Measurements from ENCODE around the gene IQGAP2.

IQGAP2 gene

DNA sequence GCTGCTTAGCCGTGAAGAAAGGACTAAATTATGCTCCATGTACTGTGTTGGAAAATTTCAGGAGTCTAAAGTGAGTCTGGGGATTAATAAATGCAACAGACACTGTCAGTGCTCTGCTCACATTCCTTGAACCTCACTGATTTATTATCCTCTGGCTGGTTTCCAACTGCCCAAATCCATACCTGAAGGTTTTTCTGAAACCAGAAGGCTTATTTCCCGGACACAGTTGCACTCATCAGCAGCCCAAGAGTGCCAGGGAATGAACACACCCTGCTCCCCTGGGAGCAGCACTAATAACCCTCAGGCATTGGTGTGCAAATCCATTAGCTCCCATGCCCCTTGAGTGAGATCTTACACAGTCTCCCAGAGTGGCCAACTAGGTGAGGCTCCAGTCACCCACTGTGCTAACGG, 351.6 kb downstream of the IQGAP2 start:
- H3K27me3 ChIP-seq (ENCODE audit: control insufficient read depth, low read length): no peaks in the 10 kb centered on the region; the same call in 1 of the 2 replicates
- no peak overlapping the region for H3K27ac ChIP-seq (ENCODE audit: low read depth, low read length)

DNA sequence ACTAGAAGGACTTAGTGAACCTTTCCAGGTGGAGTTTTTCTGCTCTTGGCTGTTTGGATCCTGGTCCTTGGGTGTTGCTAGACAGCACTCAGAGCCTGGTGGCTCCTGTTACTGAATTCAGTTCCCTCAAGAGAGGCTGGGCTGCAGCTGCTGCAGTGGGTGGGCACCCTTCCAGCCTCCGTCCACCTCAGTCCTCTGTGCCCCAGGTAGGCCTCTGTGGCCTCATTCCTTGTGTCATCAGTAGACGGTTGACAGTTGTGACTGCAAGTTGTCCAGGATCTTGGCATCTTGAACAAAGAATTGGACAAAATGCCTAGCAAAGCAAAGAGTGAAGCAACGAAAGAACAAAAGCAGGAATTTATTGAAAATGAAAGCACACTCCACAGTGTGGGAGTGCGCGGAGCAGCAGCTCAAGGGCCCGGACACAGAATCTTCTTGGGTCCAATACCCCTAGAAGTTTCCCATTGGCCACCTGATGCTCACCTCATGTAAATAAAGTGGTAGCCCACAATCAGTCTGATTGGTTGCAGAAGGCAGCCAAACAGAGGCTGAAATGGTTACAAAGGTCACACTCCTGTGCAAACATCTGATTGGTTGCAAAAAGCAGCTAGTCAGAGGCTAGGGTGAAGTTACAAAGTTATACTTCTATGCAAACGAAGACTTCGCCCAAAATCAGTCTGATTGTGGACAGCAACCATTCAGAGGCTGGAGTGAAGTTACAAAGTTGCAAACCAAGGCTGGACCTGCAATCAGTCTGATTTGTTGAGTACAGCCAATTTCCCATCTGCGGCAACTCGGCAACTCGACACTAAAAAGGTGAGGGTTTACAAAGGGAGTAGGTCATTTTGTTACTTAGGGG, 352.9 kb downstream of the IQGAP2 start:
- no peak for TF ChIP-seq EZH2phosphoT487 (IDR thresholded peaks at IDR 0.05; ENCODE audit: borderline replicate concordance, low read length)
- TF ChIP-seq, protein P1, sequence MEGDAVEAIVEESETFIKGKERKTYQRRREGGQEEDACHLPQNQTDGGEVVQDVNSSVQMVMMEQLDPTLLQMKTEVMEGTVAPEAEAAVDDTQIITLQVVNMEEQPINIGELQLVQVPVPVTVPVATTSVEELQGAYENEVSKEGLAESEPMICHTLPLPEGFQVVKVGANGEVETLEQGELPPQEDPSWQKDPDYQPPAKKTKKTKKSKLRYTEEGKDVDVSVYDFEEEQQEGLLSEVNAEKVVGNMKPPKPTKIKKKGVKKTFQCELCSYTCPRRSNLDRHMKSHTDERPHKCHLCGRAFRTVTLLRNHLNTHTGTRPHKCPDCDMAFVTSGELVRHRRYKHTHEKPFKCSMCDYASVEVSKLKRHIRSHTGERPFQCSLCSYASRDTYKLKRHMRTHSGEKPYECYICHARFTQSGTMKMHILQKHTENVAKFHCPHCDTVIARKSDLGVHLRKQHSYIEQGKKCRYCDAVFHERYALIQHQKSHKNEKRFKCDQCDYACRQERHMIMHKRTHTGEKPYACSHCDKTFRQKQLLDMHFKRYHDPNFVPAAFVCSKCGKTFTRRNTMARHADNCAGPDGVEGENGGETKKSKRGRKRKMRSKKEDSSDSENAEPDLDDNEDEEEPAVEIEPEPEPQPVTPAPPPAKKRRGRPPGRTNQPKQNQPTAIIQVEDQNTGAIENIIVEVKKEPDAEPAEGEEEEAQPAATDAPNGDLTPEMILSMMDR (IDR thresholded peaks at IDR 0.05; ENCODE audit: low read depth, low read length, poor library complexity, severe bottlenecking): no peak
- no peaks in the 10 kb centered on the region for H3K9me2 ChIP-seq (replicated peaks; ENCODE audit: control insufficient read depth, low read length)
- H3K27me3 ChIP-seq (ENCODE audit: control insufficient read depth, low read length): no peaks in the 10 kb centered on the region; the same call in 1 of the 2 replicates
- H3K9me3 ChIP-seq (ENCODE audit: control insufficient read depth, insufficient read depth, low read length): no peaks in the 10 kb centered on the region
- H3K27ac ChIP-seq (ENCODE audit: low read depth, low read length): no peak overlapping the region
- H4K20me1 ChIP-seq (ENCODE audit: control insufficient read depth, insufficient read depth, low read depth, low read length): no peaks in the 10 kb centered on the region
- no peaks in the 10 kb centered on the region for H3F3A ChIP-seq (ENCODE audit: control insufficient read depth, insufficient read depth)
- H3K79me2 ChIP-seq (ENCODE audit: control insufficient read depth, low read length): no peaks in the 10 kb centered on the region
- no peak overlapping the region for H3K4me3 ChIP-seq (ENCODE audit: low read length)
- H3K4me2 ChIP-seq (ENCODE audit: low read length): no peak overlapping the region
- H3K4me1 ChIP-seq (ENCODE audit: control insufficient read depth, low read length): no peaks in the 10 kb centered on the region
- H3K36me3 ChIP-seq (ENCODE audit: control insufficient read depth, low read length): no peaks in the 10 kb centered on the region

More for the DNA sequence above, 351.6 kb downstream of the IQGAP2 start:
- H3K36me3 ChIP-seq (ENCODE audit: control insufficient read depth, low read length): no peaks in the 10 kb centered on the region
- no peak overlapping the region for H3K4me3 ChIP-seq (ENCODE audit: low read length)
- H3K4me2 ChIP-seq (ENCODE audit: low read length): no peak overlapping the region
- no peaks in the 10 kb centered on the region for H4K20me1 ChIP-seq (ENCODE audit: control insufficient read depth, insufficient read depth, low read depth, low read length)
- H3K9me2 ChIP-seq (replicated peaks; ENCODE audit: control insufficient read depth, low read length): no peaks in the 10 kb centered on the region
- H3K9me3 ChIP-seq (ENCODE audit: control insufficient read depth, insufficient read depth, low read length): no peaks in the 10 kb centered on the region
- no peaks in the 10 kb centered on the region for H3K4me1 ChIP-seq (ENCODE audit: control insufficient read depth, low read length)
- H3K79me2 ChIP-seq (ENCODE audit: control insufficient read depth, low read length): no peaks in the 10 kb centered on the region
- TF ChIP-seq, protein P1 (IDR thresholded peaks at IDR 0.05; ENCODE audit: low read depth, low read length, poor library complexity, severe bottlenecking): no peak
- no peak for TF ChIP-seq EZH2phosphoT487 (IDR thresholded peaks at IDR 0.05; ENCODE audit: borderline replicate concordance, low read length)
- H3F3A ChIP-seq (ENCODE audit: control insufficient read depth, insufficient read depth): no peaks in the 10 kb centered on the region

DNA sequence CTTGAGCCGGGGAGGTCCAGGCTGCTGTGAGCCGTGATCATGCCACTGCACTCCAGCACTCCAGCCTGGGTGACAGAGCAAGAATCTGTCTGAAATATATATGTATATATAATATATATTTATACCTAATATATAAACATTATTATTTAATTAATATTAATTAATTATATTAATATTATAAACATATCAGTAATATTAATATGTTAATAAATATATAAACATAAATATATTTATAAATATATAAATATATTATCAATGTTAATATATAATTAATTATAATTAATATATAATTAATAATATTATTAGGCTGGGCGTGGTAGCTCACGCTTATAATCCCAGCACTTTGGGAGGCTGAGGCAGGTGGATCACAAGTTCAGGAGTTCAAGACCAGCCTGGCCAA, 354.0 kb downstream of the IQGAP2 start:
- no peak for TF ChIP-seq EZH2phosphoT487 (IDR thresholded peaks at IDR 0.05; ENCODE audit: borderline replicate concordance, low read length)
- TF ChIP-seq, protein P1 (IDR thresholded peaks at IDR 0.05; ENCODE audit: low read depth, low read length, poor library complexity, severe bottlenecking): no peak
- Histone ChIP-seq H3K4me2 (ENCODE audit: low read length) (no peak overlapping the region), H3K27me3 (ENCODE audit: control insufficient read depth, low read length) (no peaks in the 10 kb centered on the region; the same call in 1 of the 2 replicates), H3K27ac (ENCODE audit: low read depth, low read length) (no peak overlapping the region), H3K4me1 (ENCODE audit: control insufficient read depth, low read length) (no peaks in the 10 kb centered on the region), H3K36me3 (ENCODE audit: control insufficient read depth, low read length) (no peaks in the 10 kb centered on the region), H3K4me3 (ENCODE audit: low read length) (no peak overlapping the region), H3K9me3 (ENCODE audit: control insufficient read depth, insufficient read depth, low read length) (no peaks in the 10 kb centered on the region), H3K79me2 (ENCODE audit: control insufficient read depth, low read length) (no peaks in the 10 kb centered on the region), H4K20me1 (ENCODE audit: control insufficient read depth, insufficient read depth, low read depth, low read length) (no peaks in the 10 kb centered on the region), H3K9me2 (replicated peaks; ENCODE audit: control insufficient read depth, low read length) (no peaks in the 10 kb centered on the region), H3F3A (ENCODE audit: control insufficient read depth, insufficient read depth) (no peaks in the 10 kb centered on the region)

Data from DOHH2 (cell line).